ENCODE data around the gene MRPS14. TPM values are rescaled to one million over a fixed set of nuclear protein-coding genes. Genes with fewer than 3 reads are reported as not detected.

MRPS14 gene
- total RNA-seq, 1 experiment from 2014 or later = 29.4 TPM

DNA sequence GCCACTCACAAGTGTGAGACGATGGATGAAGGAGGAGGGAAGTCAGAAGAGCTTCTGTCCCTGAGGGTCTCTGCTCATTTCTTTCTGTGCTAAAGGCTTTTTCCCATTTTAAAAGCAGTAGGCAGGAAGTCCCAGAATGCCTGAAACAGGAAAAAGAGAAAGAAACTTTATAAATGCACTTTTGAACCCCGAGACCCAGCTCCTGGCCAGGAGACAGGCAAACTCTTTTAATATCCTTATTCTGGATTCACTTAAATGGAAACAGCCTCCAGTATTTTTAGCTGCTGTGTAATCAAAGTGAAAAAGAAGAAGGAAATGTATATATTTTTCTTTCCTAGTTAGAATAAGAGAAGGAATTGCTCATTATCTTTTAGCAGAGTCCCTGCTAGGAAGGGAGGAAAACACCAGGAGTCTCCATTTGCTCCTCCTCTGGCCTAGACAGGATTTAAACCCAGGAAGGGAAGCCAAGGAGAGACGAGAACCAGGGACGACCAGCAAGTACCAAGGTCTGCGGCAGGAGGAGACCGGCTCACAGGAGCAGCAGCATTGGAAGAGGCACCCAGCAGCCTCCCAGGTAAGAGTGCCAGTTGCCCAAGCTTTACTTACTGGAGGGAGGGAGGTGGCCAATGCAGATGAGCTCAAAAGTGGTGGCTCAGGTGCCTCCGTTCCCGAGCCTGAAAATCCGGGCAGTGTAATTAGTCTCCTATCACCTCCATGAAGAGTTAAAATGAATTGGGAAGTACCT lies 44.3 kb upstream of the MRPS14 start, which contains the start of gene TNN (continued):
- TF ChIP-seq CBX3 (IDR thresholded peaks at IDR 0.05; ENCODE audit: low read depth) = no peak
- no peak for TF ChIP-seq SIN3A (IDR thresholded peaks at IDR 0.05; ENCODE audit: low read depth)
- no peak for TF ChIP-seq EZH2 (IDR thresholded peaks at IDR 0.05)
- TF ChIP-seq FOSL1 (IDR thresholded peaks at IDR 0.05; ENCODE audit: low read depth) = no peak

DNA sequence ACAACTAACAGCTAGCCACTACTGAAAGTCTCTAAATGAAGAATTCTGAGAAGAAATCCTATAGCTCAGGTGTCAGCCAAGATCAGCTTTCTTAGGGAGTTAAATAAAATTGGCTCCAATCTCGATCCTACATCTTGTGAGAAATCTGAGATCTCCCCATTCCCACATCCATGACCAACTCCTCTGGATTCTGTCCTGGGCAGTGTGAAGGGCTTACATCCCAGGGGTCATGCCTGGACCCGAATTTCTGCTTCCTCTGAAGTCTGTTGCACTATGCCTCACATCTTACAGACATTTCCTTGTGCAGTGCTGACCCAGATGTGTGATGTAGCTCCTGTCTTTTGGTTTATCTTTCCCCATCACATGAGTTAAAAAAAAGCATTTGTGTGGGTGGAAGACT lies 39.6 kb upstream of the MRPS14 start:
- ChIA-PET RAD21 (ENCODE audit: low non-redundant PET in 1 of 2, low total read pairs in 2 of 2, uncharacterized antibody in 2 of 2, unreplicated experiment in 2 of 2) (no interaction called here), CTCF (interaction anchor here (1.7 kb wide), 1 partner anchor 62 kb away, joined by 6 read pairs; no protein-coding TSS in a partner anchor), POLR2A (no interaction called here)
- no peaks in the 10 kb centered on the region for H3K9me2 ChIP-seq (ENCODE audit: insufficient read depth)
- H3K4me1 ChIP-seq (ENCODE audit: control insufficient read depth in 1 of 2, insufficient read depth in 2 of 2, low read length in 2 of 2) = no peaks in the 10 kb centered on the region
- DNase-seq (ENCODE audit: low read depth, low spot score) = no peak
- BruUV-seq (replicated peaks) = no TSS peak
- no peak overlapping the region for H3K4me3 ChIP-seq (replicated peaks in 1 of 2; ENCODE audit: low read depth in 1 of 2, low read length in 2 of 2)
- H3K4me2 ChIP-seq (ENCODE audit: low read length) = no peak overlapping the region
- no peaks in the 10 kb centered on the region for H3K36me3 ChIP-seq (ENCODE audit: control insufficient read depth in 1 of 2, insufficient read depth in 2 of 2, low read length in 2 of 2)
- no peaks in the 10 kb centered on the region for H3K9me3 ChIP-seq (ENCODE audit: control insufficient read depth in 1 of 2, insufficient read depth in 1 of 2, low read depth in 1 of 2, low read length in 2 of 2)
- TF ChIP-seq CBX3 (IDR thresholded peaks at IDR 0.05; ENCODE audit: low read depth) (no peak), CEBPB (IDR thresholded peaks at IDR 0.05; ENCODE audit: low read depth) (no peak), ZFX (IDR thresholded peaks at IDR 0.05) (no peak), POLR2A (IDR thresholded peaks at IDR 0.05; ENCODE audit: borderline replicate concordance, extremely low read depth, insufficient read depth, insufficient read length) (no peak), EGR1 (IDR thresholded peaks at IDR 0.05; ENCODE audit: low read depth) (no peak), SIN3A (IDR thresholded peaks at IDR 0.05; ENCODE audit: low read depth) (no peak), ZNF274 (IDR thresholded peaks at IDR 0.05; ENCODE audit: low read depth, low read length) (no peak)
- TF ChIP-seq, protein P1, sequence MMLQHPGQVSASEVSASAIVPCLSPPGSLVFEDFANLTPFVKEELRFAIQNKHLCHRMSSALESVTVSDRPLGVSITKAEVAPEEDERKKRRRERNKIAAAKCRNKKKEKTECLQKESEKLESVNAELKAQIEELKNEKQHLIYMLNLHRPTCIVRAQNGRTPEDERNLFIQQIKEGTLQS (IDR thresholded peaks at IDR 0.05) = no peak
- H2AFZ ChIP-seq (ENCODE audit: low read depth, low read length, poor library complexity, severe bottlenecking) = no peak overlapping the region
- H3K79me2 ChIP-seq (ENCODE audit: insufficient read depth, low read length) = no peaks in the 10 kb centered on the region
- H4K20me1 ChIP-seq (ENCODE audit: insufficient read depth) = no peaks in the 10 kb centered on the region
- no peak overlapping the region for H3K9ac ChIP-seq (ENCODE audit: low read length)
- ATAC-seq = no peak
- peaks cover 14% of the 10 kb centered on the region; the same call in 1 of the 2 replicates for H3K27me3 ChIP-seq (ENCODE audit: insufficient read depth, low read length)
- intact Hi-C loops (cut with micrococcal nuclease) = no loop called here
- H3K27ac ChIP-seq (ENCODE audit: low read depth, low read length) = no peak overlapping the region

Data from HCT116 (cell line).